ENCODE results near the gene UNC5C. TPM values are rescaled to one million over a fixed set of nuclear protein-coding genes. Genes with fewer than 3 reads are reported as not detected.

UNC5C gene
- total RNA-seq, 1 experiment from 2014 or later, result not detected

GRCh38 chr4:95421869-95422268, 126.9 kb downstream of the UNC5C start:
- ChIA-PET POLR2A (no interaction called here), CTCF (no interaction called here)
- H3K4me3 Mint-ChIP-seq (ENCODE audit: unreplicated experiment), result no peak overlapping the region
- Histone ChIP-seq H3K27me3 (replicated peaks; ENCODE audit: control insufficient read depth, insufficient read depth, low read length) (no peaks in the 10 kb centered on the region), H3K36me3 (ENCODE audit: control insufficient read depth, insufficient read depth, low read length) (no peaks in the 10 kb centered on the region), H3K4me3 (ENCODE audit: low read depth, low read length) (no peak overlapping the region), H3K4me1 (no peaks in the 10 kb centered on the region), H3K9me3 (no peaks in the 10 kb centered on the region)
- H3K27me3 Mint-ChIP-seq (ENCODE audit: insufficient read depth, unreplicated experiment), result no peaks in the 10 kb centered on the region
- H3K4me1 Mint-ChIP-seq (ENCODE audit: low read depth, unreplicated experiment), result no peaks in the 10 kb centered on the region
- H3K9me3 Mint-ChIP-seq (ENCODE audit: unreplicated experiment), result peaks cover 11% of the 10 kb centered on the region
- TF ChIP-seq, protein P1, sequence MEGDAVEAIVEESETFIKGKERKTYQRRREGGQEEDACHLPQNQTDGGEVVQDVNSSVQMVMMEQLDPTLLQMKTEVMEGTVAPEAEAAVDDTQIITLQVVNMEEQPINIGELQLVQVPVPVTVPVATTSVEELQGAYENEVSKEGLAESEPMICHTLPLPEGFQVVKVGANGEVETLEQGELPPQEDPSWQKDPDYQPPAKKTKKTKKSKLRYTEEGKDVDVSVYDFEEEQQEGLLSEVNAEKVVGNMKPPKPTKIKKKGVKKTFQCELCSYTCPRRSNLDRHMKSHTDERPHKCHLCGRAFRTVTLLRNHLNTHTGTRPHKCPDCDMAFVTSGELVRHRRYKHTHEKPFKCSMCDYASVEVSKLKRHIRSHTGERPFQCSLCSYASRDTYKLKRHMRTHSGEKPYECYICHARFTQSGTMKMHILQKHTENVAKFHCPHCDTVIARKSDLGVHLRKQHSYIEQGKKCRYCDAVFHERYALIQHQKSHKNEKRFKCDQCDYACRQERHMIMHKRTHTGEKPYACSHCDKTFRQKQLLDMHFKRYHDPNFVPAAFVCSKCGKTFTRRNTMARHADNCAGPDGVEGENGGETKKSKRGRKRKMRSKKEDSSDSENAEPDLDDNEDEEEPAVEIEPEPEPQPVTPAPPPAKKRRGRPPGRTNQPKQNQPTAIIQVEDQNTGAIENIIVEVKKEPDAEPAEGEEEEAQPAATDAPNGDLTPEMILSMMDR (IDR thresholded peaks at IDR 0.05; ENCODE audit: insufficient read depth in 1 of 2, low read depth in 1 of 2, low read length in 1 of 2, severe bottlenecking in 1 of 2, unreplicated experiment in 1 of 2), result no peak
- no peaks in the 10 kb centered on the region for H3K36me3 Mint-ChIP-seq (ENCODE audit: insufficient read depth, unreplicated experiment)
- H3K27ac Mint-ChIP-seq (ENCODE audit: unreplicated experiment), result no peak overlapping the region
- intact Hi-C loops (cut with micrococcal nuclease; ENCODE audit: unreplicated experiment), result no loop called here
- no TSS peak for BruUV-seq (replicated peaks)
- no peak for DNase-seq

DNA sequence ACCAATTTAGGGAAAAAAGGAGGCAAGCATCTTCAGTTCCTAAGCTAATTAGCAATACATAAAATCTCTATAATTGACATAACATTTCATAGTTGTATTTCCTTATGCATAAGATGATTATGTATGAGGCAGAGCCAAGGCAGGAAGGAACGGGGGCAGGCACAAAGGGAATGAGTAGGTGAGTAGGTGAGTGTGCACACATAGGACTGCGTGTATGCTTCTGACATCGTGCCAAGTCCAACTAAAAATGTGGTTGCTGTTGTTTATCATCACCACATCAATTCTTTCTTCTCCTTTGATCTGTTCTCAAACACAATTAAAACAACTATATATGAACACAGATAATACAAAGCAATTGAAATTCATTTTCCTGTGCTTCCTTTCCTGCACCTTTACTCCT, 131.2 kb downstream of the UNC5C start:
- Mint-ChIP-seq H3K27ac (ENCODE audit: unreplicated experiment) (no peak overlapping the region), H3K27me3 (ENCODE audit: insufficient read depth, unreplicated experiment) (no peaks in the 10 kb centered on the region), H3K4me3 (ENCODE audit: unreplicated experiment) (no peak overlapping the region), H3K36me3 (ENCODE audit: insufficient read depth, unreplicated experiment) (no peaks in the 10 kb centered on the region), H3K9me3 (ENCODE audit: unreplicated experiment) (peaks cover 13% of the 10 kb centered on the region), H3K4me1 (ENCODE audit: low read depth, unreplicated experiment) (peaks cover 8% of the 10 kb centered on the region)
- intact Hi-C loops (cut with micrococcal nuclease; ENCODE audit: unreplicated experiment), result no loop called here
- BruUV-seq (replicated peaks), result no TSS peak
- Histone ChIP-seq H3K27me3 (replicated peaks; ENCODE audit: control insufficient read depth, insufficient read depth, low read length) (no peaks in the 10 kb centered on the region), H3K9me3 (no peaks in the 10 kb centered on the region), H3K4me1 (no peaks in the 10 kb centered on the region), H3K4me3 (ENCODE audit: low read depth, low read length) (no peak overlapping the region), H3K36me3 (ENCODE audit: control insufficient read depth, insufficient read depth, low read length) (no peaks in the 10 kb centered on the region)
- TF ChIP-seq, protein P1 (IDR thresholded peaks at IDR 0.05; ENCODE audit: insufficient read depth in 1 of 2, low read depth in 1 of 2, low read length in 1 of 2, severe bottlenecking in 1 of 2, unreplicated experiment in 1 of 2), result no peak
- CTCF ChIA-PET, result no interaction called here
- POLR2A ChIA-PET, result no interaction called here
- DNase-seq, result no peak

- CTCF ChIA-PET, result no interaction called here
- POLR2A ChIA-PET, result no interaction called here
- Mint-ChIP-seq H3K4me3 (ENCODE audit: unreplicated experiment) (no peak overlapping the region), H3K4me1 (ENCODE audit: low read depth, unreplicated experiment) (peaks cover 24% of the 10 kb centered on the region), H3K27me3 (ENCODE audit: insufficient read depth, unreplicated experiment) (no peaks in the 10 kb centered on the region), H3K36me3 (ENCODE audit: insufficient read depth, unreplicated experiment) (no peaks in the 10 kb centered on the region), H3K27ac (ENCODE audit: unreplicated experiment) (no peak overlapping the region), H3K9me3 (ENCODE audit: unreplicated experiment) (peaks cover 11% of the 10 kb centered on the region)
- no TSS peak for BruUV-seq (replicated peaks)
- H3K4me3 ChIP-seq (ENCODE audit: low read depth, low read length), result no peak overlapping the region
- intact Hi-C loops (cut with micrococcal nuclease; ENCODE audit: unreplicated experiment), result no loop called here
- TF ChIP-seq, protein P1 (IDR thresholded peaks at IDR 0.05; ENCODE audit: insufficient read depth in 1 of 2, low read depth in 1 of 2, low read length in 1 of 2, severe bottlenecking in 1 of 2, unreplicated experiment in 1 of 2), result no peak
- no peaks in the 10 kb centered on the region for H3K9me3 ChIP-seq
- H3K4me1 ChIP-seq, result peaks cover 19% of the 10 kb centered on the region
- DNase-seq, result no peak
- no peaks in the 10 kb centered on the region for H3K27me3 ChIP-seq (replicated peaks; ENCODE audit: control insufficient read depth, insufficient read depth, low read length)
- H3K36me3 ChIP-seq (ENCODE audit: control insufficient read depth, insufficient read depth, low read length), result no peaks in the 10 kb centered on the region
These were observed 133.4 kb downstream of the UNC5C start for GRCh38 chr4:95415346-95415771.
